Uterus (tissue), 2 donors: ENCODE data around the gene CHAF1B.

Experiments used
- POLR2A ChIP-seq, 2 donors: fragments of 450-650 bp; IDR thresholded peaks; one replicate each; pipeline ENCODE4 v1.6.1; 2016; ENCODE audit warnings: antibody characterized with exemption in 2 of 2, mild to moderate bottlenecking in 1 of 2, moderate library complexity in 1 of 2
- TF ChIP-seq, protein P1 (sequence below), 4 experiments: fragments of 200-600 bp in 2 of 4; fragments of 450-650 bp in 2 of 4; sonication (generic) in 2 of 4; IDR thresholded peaks; one replicate each; pipeline ENCODE4 v1.5.1; 2016 to 2019; ENCODE audit warnings: antibody characterized with exemption in 4 of 4, mild to moderate bottlenecking in 2 of 4, moderate library complexity in 1 of 4

DNA sequence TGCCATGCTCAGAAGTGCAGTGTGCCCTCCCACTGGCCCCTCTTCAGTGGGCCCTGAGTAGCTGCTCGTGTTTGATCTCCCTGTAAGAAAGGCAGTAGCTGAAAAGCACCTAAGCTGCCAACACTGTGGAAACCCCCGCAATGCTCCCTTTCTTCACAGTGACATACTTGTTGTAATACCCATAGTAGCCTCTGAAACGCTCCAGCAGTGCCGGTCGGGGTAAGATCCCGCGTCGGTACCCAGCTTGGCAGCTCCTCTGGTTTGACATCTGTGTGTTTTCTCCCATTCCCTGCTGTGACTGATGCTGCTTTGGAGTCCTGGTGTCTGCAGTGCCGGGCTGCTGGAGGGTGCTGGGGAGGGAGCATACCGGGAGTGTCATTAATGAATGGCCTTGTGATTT lies 3.6 kb downstream of the CHAF1B start:
- TF ChIP-seq, protein P1, sequence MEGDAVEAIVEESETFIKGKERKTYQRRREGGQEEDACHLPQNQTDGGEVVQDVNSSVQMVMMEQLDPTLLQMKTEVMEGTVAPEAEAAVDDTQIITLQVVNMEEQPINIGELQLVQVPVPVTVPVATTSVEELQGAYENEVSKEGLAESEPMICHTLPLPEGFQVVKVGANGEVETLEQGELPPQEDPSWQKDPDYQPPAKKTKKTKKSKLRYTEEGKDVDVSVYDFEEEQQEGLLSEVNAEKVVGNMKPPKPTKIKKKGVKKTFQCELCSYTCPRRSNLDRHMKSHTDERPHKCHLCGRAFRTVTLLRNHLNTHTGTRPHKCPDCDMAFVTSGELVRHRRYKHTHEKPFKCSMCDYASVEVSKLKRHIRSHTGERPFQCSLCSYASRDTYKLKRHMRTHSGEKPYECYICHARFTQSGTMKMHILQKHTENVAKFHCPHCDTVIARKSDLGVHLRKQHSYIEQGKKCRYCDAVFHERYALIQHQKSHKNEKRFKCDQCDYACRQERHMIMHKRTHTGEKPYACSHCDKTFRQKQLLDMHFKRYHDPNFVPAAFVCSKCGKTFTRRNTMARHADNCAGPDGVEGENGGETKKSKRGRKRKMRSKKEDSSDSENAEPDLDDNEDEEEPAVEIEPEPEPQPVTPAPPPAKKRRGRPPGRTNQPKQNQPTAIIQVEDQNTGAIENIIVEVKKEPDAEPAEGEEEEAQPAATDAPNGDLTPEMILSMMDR (IDR thresholded peaks at IDR 0.05) = no peak
- no peak for TF ChIP-seq POLR2A (IDR thresholded peaks at IDR 0.05)
